Measurements from ENCODE around the gene ST6GALNAC3.

The ST6GALNAC3 gene

GRCh38 chr1:76176000-76176399, 101.5 kb downstream of the ST6GALNAC3 start:
- DNase-seq: no peak
- in situ Hi-C loops (cut with HindIII; ENCODE audit: low pct_ligation_motif_present, low sequenced_read_pairs): no loop called here
- no peak overlapping the region for H3K27ac ChIP-seq
- H3K27me3 ChIP-seq (replicated peaks): no peaks in the 10 kb centered on the region
- TF ChIP-seq, protein P1, sequence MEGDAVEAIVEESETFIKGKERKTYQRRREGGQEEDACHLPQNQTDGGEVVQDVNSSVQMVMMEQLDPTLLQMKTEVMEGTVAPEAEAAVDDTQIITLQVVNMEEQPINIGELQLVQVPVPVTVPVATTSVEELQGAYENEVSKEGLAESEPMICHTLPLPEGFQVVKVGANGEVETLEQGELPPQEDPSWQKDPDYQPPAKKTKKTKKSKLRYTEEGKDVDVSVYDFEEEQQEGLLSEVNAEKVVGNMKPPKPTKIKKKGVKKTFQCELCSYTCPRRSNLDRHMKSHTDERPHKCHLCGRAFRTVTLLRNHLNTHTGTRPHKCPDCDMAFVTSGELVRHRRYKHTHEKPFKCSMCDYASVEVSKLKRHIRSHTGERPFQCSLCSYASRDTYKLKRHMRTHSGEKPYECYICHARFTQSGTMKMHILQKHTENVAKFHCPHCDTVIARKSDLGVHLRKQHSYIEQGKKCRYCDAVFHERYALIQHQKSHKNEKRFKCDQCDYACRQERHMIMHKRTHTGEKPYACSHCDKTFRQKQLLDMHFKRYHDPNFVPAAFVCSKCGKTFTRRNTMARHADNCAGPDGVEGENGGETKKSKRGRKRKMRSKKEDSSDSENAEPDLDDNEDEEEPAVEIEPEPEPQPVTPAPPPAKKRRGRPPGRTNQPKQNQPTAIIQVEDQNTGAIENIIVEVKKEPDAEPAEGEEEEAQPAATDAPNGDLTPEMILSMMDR (IDR thresholded peaks at IDR 0.05; ENCODE audit: low read depth, low read length, missing control alignments): no peak
- no peaks in the 10 kb centered on the region for H3K36me3 ChIP-seq (replicated peaks)
- H3K4me3 ChIP-seq (ENCODE audit: low read depth, low read length): no peak overlapping the region

DNA sequence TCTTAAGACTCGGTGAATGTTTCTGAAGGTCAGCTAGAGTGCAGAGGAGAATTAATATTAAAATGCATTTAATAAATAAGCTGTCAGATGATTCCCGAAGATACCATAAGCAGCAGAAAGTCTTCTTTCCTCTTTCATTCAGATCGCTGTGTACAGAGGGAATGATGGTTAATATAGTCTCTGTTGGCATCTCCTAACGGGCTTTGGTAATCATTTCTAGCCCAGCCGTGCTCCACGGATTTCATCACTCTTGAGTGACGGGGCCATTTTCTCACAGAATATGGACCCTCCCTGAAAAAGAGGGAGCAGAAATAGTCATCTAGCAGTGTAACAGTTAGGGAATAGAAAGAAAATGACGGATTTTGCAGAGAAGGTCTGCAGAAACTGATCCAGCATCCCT, 103.1 kb downstream of the ST6GALNAC3 start:
- Histone ChIP-seq H3K4me3 (ENCODE audit: low read depth, low read length) (no peak overlapping the region), H3K27me3 (replicated peaks) (no peaks in the 10 kb centered on the region), H3K36me3 (replicated peaks) (no peaks in the 10 kb centered on the region), H3K27ac (no peak overlapping the region)
- TF ChIP-seq, protein P1 (IDR thresholded peaks at IDR 0.05; ENCODE audit: low read depth, low read length, missing control alignments): no peak
- DNase-seq: no peak
- in situ Hi-C loops (cut with HindIII; ENCODE audit: low pct_ligation_motif_present, low sequenced_read_pairs): no loop called here

DNA sequence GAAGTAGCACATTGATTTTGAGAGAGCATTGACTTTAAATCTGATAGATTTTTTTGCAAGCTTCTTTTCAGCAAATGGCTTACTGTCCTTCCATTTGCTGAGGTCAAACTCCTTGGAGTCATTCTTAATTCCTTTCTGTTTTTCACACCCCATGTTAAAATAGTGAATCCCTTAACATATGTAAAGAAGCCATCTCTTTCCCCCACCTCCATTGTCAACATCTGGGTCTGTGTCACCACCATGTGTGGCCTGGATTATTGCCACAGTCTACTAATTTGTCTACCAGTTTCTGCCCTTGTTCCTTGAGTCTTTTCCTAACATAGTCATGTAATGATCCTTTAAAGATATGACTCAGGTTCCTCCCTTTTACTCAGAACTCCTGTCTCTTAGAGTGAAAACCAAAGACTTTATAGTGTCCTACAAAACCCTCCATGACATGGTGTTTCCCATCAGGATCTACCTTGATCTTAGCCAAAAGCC, 104.7 kb downstream of the ST6GALNAC3 start:
- Histone ChIP-seq H3K4me3 (ENCODE audit: low read depth, low read length) (no peak overlapping the region), H3K27me3 (replicated peaks) (no peaks in the 10 kb centered on the region), H3K27ac (no peak overlapping the region), H3K36me3 (replicated peaks) (no peaks in the 10 kb centered on the region)
- TF ChIP-seq, protein P1 (IDR thresholded peaks at IDR 0.05; ENCODE audit: low read depth, low read length, missing control alignments): no peak
- no peak for DNase-seq
- in situ Hi-C loops (cut with HindIII; ENCODE audit: low pct_ligation_motif_present, low sequenced_read_pairs): no loop called here

GRCh38 chr1:76185207-76185606, 110.7 kb downstream of the ST6GALNAC3 start:
- Histone ChIP-seq H3K36me3 (replicated peaks) (no peaks in the 10 kb centered on the region), H3K27ac (no peak overlapping the region), H3K27me3 (replicated peaks) (no peaks in the 10 kb centered on the region), H3K4me3 (ENCODE audit: low read depth, low read length) (no peak overlapping the region)
- in situ Hi-C loops (cut with HindIII; ENCODE audit: low pct_ligation_motif_present, low sequenced_read_pairs): no loop called here
- TF ChIP-seq, protein P1 (IDR thresholded peaks at IDR 0.05; ENCODE audit: low read depth, low read length, missing control alignments): no peak
- no peak for DNase-seq

GRCh38 chr1:76186554-76187170, 112.1 kb downstream of the ST6GALNAC3 start:
- no peaks in the 10 kb centered on the region for H3K36me3 ChIP-seq (replicated peaks)
- no peak overlapping the region for H3K27ac ChIP-seq
- DNase-seq: no peak
- no peaks in the 10 kb centered on the region for H3K27me3 ChIP-seq (replicated peaks)
- TF ChIP-seq, protein P1 (IDR thresholded peaks at IDR 0.05; ENCODE audit: low read depth, low read length, missing control alignments): no peak
- in situ Hi-C loops (cut with HindIII; ENCODE audit: low pct_ligation_motif_present, low sequenced_read_pairs): no loop called here
- no peak overlapping the region for H3K4me3 ChIP-seq (ENCODE audit: low read depth, low read length)

- in situ Hi-C loops (cut with HindIII; ENCODE audit: low pct_ligation_motif_present, low sequenced_read_pairs): no loop called here
- no peaks in the 10 kb centered on the region for H3K27me3 ChIP-seq (replicated peaks)
- no peaks in the 10 kb centered on the region for H3K36me3 ChIP-seq (replicated peaks)
- TF ChIP-seq, protein P1 (IDR thresholded peaks at IDR 0.05; ENCODE audit: low read depth, low read length, missing control alignments): no peak
- H3K27ac ChIP-seq: no peak overlapping the region
- no peak overlapping the region for H3K4me3 ChIP-seq (ENCODE audit: low read depth, low read length)
- DNase-seq: no peak
Measured at GRCh38 chr1:76187436-76187835, 112.9 kb downstream of the ST6GALNAC3 start.
